HG03039 (cell line): Measurements from ENCODE around the gene IL6R.
"Not testable (repeated sequence)": the region's sequence is repeated elsewhere in the genome, so short reads cannot be mapped to it uniquely, and the experiment has no call there.

ENCODE experiments used
- ATAC-seq: cut with Tn5 transposase; IDR thresholded peaks from one replicate; pipeline ENCODE4 v1.9.1; 2021; ENCODE audit warnings: mild to moderate bottlenecking, moderate library complexity; ENCODE audit not compliant: unreplicated experiment

IL6R gene

GRCh38 chr1:154406572-154406879 lies 1.4 kb downstream of the IL6R start:
- ATAC-seq = no peak

- no peak for ATAC-seq
These were observed 1.7 kb downstream of the IL6R start for GRCh38 chr1:154406886-154407197.

GRCh38 chr1:154407198-154408091 lies 2.3 kb downstream of the IL6R start:
- no peak for ATAC-seq

- no peak for ATAC-seq
These were observed 3.1 kb downstream of the IL6R start for GRCh38 chr1:154408174-154408777.

GRCh38 chr1:154410185-154410827 lies 5.2 kb downstream of the IL6R start:
- no peak for ATAC-seq

- ATAC-seq = no peak
These were observed 6.4 kb downstream of the IL6R start for GRCh38 chr1:154411525-154411924.

- ATAC-seq = no peak
These were observed 8.1 kb downstream of the IL6R start for GRCh38 chr1:154413177-154413783.

- no peak for ATAC-seq
These were observed 9.5 kb downstream of the IL6R start for GRCh38 chr1:154414606-154415005.

- no peak for ATAC-seq
These were observed 11.6 kb downstream of the IL6R start for GRCh38 chr1:154416471-154417337.

GRCh38 chr1:154417338-154417608 lies 12.1 kb downstream of the IL6R start:
- ATAC-seq = no peak

- no peak for ATAC-seq
These were observed 13.1 kb downstream of the IL6R start for GRCh38 chr1:154418062-154418921.

- ATAC-seq = no peak
These were observed 13.9 kb downstream of the IL6R start for GRCh38 chr1:154418923-154419619.

- no peak for ATAC-seq
These were observed 14.8 kb downstream of the IL6R start for GRCh38 chr1:154419620-154420571.

GRCh38 chr1:154420961-154421924 lies 16.1 kb downstream of the IL6R start:
- ATAC-seq = no peak

- ATAC-seq = not testable (repeated sequence)
These were observed 16.9 kb downstream of the IL6R start for GRCh38 chr1:154422049-154422448.

- no peak for ATAC-seq
These were observed 17.4 kb downstream of the IL6R start for GRCh38 chr1:154422521-154422920.

GRCh38 chr1:154423304-154423987 lies 18.3 kb downstream of the IL6R start:
- no peak for ATAC-seq
